Muscle layer of duodenum (tissue), 2 donors: ENCODE measurements around the gene GLIS1.

ENCODE experiments used
- H3K27ac ChIP-seq: one replicate; pipeline ENCODE4 v1.7.0; 2013; ENCODE audit warnings: mild to moderate bottlenecking, low read length
- H3K27me3 ChIP-seq: one replicate; pipeline ENCODE4 v1.7.0; 2013; ENCODE audit warnings: low read depth, mild to moderate bottlenecking, control low read depth, low read length
- H3K36me3 ChIP-seq, 2 donors: one replicate each; pipeline ENCODE4 v1.7.0; 2013; ENCODE audit warnings: low read length in 2 of 2, control low read depth in 1 of 2, mild to moderate bottlenecking in 1 of 2; ENCODE audit not compliant: insufficient read depth in 2 of 2, control insufficient read depth in 1 of 2
- H3K4me1 ChIP-seq, 2 donors: one replicate each; pipeline ENCODE4 v1.7.0; 2013; ENCODE audit warnings: low read length in 2 of 2, mild to moderate bottlenecking in 2 of 2, control low read depth in 1 of 2, moderate library complexity in 1 of 2; ENCODE audit not compliant: insufficient read depth in 2 of 2, control insufficient read depth in 1 of 2
- H3K4me3 ChIP-seq, 2 donors: one replicate each; pipeline ENCODE4 v1.7.0; 2013; ENCODE audit warnings: low read length in 2 of 2, low read depth in 1 of 2, mild to moderate bottlenecking in 1 of 2
- H3K9me3 ChIP-seq, 2 donors: one replicate each; pipeline ENCODE4 v1.7.0; 2013; ENCODE audit warnings: low read length in 2 of 2, control low read depth in 1 of 2, mild to moderate bottlenecking in 1 of 2; ENCODE audit not compliant: control insufficient read depth in 1 of 2
- donor health status: healthy.

Gene GLIS1

DNA sequence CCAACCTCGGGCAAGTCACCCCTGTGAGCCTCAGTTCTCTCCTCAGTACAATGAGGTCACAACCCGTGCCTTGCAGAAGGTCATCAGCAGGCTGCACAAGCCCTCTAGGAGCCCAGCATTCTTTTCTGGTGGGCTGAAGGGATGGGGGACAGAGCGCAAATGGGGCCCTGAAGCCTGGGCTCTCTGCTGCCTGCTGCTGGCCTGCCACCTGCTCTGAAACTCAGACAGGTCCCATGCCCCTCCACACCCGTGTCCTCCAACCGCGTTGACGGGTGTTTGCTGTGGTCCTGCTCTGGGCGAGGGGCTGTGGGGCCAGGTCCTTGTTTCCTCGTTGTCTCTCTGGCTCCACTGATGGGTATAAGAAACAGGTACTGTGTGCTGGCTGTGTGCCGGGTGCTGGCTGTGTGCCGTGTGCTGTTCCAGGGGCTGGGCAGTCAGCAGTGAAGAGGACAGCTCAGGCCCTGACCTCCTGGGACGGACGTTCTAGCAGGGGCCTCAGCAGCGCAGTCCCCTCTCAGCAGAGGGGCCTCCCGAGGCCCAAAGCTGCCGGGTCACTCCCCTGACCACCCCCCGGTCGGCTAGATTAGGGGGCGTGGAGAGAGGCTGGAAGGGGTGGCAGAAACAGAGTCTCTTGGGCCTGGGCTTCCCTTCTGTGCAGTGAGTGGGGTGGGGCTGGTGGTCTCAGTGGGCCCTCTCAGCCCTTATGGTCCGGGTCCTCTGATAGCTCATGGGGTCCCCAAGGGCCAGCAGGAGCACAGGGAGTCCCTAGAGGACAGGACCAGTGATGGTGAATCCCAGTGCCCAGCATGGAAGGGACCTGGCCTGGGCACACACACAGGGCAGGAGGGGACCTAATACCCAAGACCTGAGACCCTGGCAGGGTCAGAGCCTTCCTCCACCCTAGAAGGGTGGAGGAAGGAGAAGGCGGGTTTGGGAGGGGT lies 237.6 kb downstream of the GLIS1 start:
- Histone ChIP-seq H3K9me3 (no peaks in the 10 kb centered on the region), H3K4me3 (no peak overlapping the region), H3K27ac (no peak overlapping the region), H3K4me1 (peaks cover 0 to 15% of the 10 kb centered on the region in 2 donors), H3K36me3 (no peaks in the 10 kb centered on the region), H3K27me3 (no peaks in the 10 kb centered on the region)

DNA sequence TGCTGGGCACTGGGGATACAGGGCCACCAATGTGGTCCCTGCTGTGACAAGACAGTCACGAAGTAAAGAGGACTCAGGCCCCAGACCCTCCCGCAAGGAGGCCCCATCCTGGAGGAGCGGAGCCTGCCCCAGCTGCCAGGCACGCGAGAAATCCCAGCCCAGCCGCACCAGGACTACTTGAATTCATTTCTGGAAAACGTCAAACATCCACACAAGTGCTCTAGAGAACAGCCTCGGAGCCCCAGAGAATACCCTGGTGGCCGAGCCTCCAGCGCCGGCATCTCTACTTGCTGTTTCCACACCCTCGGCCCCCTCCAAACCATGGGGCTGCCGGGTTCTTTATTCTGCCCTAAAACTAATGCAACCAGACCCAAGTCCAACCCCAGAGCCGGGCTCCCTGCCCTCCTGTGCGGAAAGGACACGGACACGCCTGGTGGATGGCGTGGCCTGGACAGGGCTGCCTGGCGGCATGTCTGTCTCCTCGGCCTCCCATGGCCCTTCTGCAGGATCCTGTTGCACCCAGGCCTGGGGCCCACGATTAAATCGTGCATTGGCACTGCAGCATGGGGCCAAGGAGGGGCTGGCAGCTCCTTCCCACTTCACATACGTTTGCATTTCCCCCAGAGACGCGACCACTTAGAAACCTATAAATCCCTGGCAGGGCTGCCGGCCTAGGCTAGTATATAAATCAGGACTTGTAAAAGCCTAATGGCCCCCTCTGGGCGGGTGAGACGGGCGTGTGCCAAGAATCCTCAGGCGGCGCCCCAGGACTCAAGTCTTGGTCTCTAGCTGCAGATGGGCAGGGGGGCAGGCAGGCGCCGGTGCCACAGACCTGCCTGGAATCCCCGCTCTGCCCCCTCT lies 238.5 kb downstream of the GLIS1 start:
- H3K27me3 ChIP-seq: no peaks in the 10 kb centered on the region
- no peaks in the 10 kb centered on the region for H3K9me3 ChIP-seq
- H3K4me3 ChIP-seq: no peak overlapping the region

DNA sequence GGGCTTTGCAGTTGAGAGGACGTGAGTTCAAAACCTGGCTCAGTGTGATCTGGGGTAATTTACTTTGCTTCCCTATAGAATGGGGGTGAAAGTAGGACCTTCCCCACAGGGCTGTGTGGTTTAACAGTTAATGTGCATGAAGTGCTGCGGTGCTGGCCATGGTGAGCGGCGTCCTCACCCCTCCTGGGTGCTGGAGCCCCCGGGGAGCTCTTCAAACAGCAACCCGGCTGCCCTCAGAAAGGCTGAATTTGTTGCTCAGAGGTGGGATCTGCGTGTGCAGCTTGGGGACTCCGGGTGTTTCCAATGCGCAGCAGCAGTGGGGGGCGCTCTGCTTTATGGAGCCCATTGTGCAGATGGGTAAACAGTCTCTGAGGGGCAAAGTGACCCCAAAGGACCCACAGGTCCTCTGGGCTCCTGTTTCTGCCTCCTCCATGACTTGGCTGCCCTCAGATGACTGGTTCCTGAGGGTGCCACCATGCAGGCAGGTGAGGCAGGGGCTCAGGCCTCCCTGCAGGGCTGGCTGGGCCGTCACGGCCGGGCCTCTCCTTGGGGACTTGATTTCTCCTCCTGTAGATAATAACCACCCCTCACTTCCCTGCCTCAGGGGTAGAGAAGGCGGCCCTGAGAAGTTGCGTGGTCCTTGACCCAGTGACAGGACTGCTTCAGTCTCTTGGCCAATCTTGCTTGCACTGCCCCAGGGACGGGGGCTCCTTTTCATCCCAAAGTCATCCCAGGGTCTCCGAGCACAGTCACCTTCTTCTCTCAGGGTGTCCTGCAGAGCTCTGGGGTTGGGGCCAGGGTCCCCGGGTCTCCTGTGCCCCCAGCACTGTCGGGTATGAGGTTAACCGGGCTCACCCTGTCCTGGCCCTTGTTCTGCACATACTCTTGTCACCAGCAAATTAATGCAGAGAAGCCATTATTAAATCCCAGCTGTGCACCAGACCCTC lies 239.4 kb downstream of the GLIS1 start:
- Histone ChIP-seq H3K9me3 (no peaks in the 10 kb centered on the region), H3K4me1 (peaks cover 0 to 15% of the 10 kb centered on the region in 2 donors), H3K27me3 (no peaks in the 10 kb centered on the region), H3K27ac (no peak overlapping the region), H3K36me3 (no peaks in the 10 kb centered on the region), H3K4me3 (no peak overlapping the region)

More for the DNA sequence above, 238.5 kb downstream of the GLIS1 start:
- no peak overlapping the region for H3K27ac ChIP-seq
- H3K4me1 ChIP-seq: peaks cover 0 to 15% of the 10 kb centered on the region in 2 donors
- no peaks in the 10 kb centered on the region for H3K36me3 ChIP-seq

DNA sequence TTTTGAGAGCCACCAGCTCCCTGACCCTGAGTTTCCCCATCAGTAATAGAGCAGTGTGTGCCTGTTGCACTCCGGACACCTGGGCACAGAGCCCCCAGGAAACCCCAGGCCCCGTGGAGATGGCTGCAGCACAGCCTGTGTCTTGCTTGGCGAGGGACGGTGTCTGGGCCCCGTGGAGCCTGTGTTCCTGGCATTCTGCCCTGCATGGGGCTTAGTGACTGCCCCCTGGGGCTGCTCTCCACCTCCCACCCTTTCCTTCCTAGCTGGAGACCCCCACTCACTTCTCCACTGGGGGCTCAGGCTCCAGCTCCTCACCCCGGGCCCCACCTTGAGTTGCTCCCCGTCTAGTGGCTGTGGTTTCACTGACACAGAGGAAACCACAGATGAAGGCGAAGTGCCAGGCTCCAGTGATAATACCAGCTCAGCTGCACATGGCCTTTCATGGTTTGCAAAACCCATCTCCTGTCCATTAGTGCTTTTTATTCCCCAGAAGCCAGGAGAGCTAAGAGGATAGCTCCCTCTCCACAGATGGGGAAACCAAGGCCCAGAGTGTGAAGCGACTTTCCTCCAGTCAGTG lies 240.3 kb downstream of the GLIS1 start:
- H3K27ac ChIP-seq: no peak overlapping the region
- H3K4me3 ChIP-seq: no peak overlapping the region
- H3K27me3 ChIP-seq: no peaks in the 10 kb centered on the region
- no peaks in the 10 kb centered on the region for H3K36me3 ChIP-seq
- no peaks in the 10 kb centered on the region for H3K9me3 ChIP-seq
- peaks cover 0 to 15% of the 10 kb centered on the region in 2 donors for H3K4me1 ChIP-seq

- no peaks in the 10 kb centered on the region for H3K36me3 ChIP-seq
- H3K4me3 ChIP-seq: no peak overlapping the region
- no peak overlapping the region for H3K27ac ChIP-seq
- no peaks in the 10 kb centered on the region for H3K9me3 ChIP-seq
- peaks cover 0 to 13% of the 10 kb centered on the region in 2 donors for H3K4me1 ChIP-seq
- H3K27me3 ChIP-seq: no peaks in the 10 kb centered on the region
These were observed 243.2 kb downstream of the GLIS1 start for GRCh38 chr1:53495633-53496345.

DNA sequence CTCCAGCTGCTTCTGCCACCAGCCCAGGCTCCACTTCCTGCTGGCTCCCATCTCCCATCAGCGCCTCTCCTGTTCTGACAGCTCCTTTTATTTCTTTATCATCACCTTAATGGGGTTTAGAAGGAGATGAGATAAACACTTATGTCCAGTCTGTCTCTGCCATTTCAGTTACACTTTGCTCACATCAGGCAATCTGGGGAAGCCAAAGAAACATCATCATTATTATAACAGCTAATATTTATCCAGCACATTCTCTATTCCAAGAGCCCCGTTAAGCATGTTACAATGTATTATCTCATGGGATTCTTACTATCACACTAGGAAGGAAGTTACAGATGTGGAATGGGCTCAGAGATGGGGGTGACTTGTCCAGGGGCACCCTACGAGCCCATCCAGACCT lies 248.6 kb downstream of the GLIS1 start:
- H3K27me3 ChIP-seq: peaks cover 5% of the 10 kb centered on the region
- H3K36me3 ChIP-seq: no peaks in the 10 kb centered on the region
- H3K4me1 ChIP-seq: no peaks in the 10 kb centered on the region
- H3K9me3 ChIP-seq: no peaks in the 10 kb centered on the region
- no peak overlapping the region for H3K27ac ChIP-seq
- H3K4me3 ChIP-seq: no peak overlapping the region

DNA sequence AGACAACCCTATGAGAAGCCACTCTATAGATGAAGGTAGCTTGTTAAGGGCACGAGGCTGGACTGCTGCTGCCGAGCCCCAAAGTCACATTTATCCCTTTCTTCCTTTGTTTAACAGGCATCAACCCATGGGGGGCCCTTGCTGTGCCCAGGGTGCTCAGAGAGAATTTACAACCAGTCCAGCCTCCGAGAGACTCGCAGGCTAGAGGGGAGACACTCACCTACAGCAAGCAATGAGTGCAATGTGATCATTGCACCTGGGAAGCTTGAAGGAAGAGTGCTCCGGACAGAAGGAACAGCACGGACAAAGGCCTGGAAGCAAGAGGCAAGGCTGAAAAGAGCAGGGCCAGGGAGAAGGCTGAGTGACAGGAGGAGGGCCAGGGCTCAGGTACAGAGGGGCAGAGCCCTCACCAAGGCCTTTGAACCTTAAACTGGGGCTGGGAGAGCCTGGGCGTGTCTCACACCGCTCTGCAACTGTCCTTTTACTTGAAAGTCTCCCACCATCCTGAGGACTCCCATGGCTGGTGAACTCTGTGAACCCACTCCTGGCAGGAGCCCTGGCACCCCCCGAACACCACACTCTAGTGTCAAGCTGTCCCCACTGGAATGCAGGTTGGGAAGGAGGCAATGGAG lies 252.5 kb downstream of the GLIS1 start:
- no peaks in the 10 kb centered on the region for H3K4me1 ChIP-seq
- H3K27me3 ChIP-seq: peaks cover 5% of the 10 kb centered on the region
- H3K27ac ChIP-seq: no peak overlapping the region
- no peaks in the 10 kb centered on the region for H3K36me3 ChIP-seq
- no peaks in the 10 kb centered on the region for H3K9me3 ChIP-seq
- H3K4me3 ChIP-seq: no peak overlapping the region

DNA sequence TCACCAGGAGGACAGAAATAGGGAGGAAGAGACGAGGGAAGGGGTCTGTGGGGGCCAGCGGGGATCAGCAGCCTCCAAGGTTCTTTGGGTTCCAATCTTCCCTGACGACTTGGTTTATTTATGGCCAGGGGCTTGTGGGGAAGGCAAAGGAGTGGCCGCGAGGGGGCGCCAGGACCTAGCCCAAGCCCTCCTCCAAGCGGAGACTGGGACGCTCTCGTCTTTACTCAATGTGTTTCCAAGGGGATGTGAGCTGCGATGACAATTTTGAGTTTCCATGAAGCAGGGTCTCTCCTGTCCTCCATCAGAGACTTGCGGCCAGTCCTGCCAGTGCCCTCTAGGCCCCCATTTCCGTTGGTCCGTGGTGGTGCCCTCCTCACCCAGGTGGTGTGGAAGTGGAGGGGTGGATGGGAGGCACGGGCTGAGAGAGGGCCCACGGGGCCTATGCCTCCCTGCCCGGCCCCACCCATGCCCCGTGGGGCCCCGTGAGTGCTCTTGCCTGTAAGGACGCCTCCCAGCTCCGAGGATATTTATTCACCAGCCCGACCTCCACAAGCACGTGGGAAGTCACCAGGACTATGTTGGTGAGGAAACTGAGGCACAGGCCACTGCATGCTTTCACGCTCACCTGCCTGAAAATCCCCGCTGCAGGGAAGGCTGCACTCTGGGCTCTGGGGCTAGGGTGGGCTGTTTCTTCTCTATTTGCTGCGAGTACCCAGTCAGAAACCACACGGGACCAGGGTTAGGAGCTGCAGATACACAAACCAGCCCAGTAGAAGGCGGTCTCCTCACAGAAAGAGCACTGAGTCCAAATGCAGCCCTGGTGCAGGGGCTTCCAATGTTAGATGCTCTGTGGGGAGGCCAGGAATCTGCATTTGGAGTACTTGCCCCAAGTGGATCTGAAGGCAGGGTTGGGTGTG lies 253.2 kb downstream of the GLIS1 start:
- Histone ChIP-seq H3K4me3 (no peak overlapping the region), H3K9me3 (no peaks in the 10 kb centered on the region), H3K4me1 (no peaks in the 10 kb centered on the region), H3K36me3 (no peaks in the 10 kb centered on the region), H3K27ac (no peak overlapping the region), H3K27me3 (peaks cover 5% of the 10 kb centered on the region)

DNA sequence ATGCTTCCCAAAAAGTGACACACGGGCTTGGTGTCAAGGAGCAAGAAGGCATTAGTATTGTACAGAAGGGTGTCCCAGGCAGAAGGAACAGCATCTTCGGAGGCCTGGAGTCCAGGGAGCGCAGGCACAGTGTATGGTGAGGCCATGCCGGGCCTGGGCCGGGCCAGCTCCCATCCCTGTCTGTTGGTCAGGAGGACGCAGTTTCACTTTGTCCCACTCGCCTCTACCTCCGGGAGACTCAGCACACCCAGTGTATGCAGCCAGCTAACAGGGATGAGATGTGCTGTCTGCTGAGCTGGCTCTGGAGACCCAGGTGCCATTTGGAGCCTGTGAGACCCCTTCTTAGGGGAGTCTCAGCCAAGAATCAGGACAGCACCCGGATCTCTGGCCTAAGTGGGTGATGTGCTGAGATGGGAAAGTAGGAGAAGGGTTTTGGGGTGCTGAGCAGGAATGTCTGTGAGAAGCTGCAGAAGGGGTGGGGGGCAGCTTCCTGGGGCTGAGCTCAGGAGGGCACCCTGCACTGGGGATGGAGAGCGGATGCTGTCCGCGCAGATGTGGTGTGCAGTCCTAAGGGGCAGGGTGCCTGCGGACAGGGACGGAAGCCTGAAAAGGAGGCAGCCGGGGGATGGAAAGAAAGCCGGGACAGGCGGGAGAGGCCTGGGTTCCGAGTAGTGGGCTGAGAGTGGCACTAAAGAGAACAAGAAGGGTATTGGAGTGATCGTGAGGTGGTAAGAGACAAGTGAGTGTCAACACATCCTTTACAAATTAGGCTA lies 254.1 kb downstream of the GLIS1 start:
- peaks cover 5% of the 10 kb centered on the region for H3K27me3 ChIP-seq
- no peak overlapping the region for H3K4me3 ChIP-seq
- H3K27ac ChIP-seq: no peak overlapping the region
- no peaks in the 10 kb centered on the region for H3K9me3 ChIP-seq
- H3K36me3 ChIP-seq: no peaks in the 10 kb centered on the region
- H3K4me1 ChIP-seq: no peaks in the 10 kb centered on the region
